ENCODE results near the gene PLXNC1.

DNA sequence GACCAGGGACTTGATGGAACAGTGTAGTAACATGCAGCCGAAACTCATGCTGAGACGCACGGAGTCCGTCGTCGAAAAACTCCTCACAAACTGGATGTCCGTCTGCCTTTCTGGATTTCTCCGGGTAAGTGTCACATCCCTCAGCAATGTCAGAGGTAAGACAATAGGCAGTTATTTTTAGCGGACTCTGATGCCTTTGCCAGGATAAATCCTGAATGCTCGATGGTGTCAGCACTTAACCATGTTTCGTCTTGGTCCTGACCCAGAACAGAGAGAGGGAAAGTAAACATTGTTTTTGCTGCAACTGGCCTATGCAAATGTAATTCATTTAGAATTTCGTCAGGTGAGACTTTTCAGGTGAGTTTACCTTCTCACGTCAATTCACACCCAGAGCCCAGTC, 112.3 kb downstream of the PLXNC1 start:
- no peak for TF ChIP-seq CTCF (conservative IDR thresholded peaks at IDR 0.05 in 1 of 2, IDR thresholded peaks at IDR 0.05 in 1 of 2; ENCODE audit: low read depth in 1 of 2, low read length in 2 of 2)
- TF ChIP-seq EZH2 (IDR thresholded peaks at IDR 0.05; ENCODE audit: low read length, missing control alignments), result no peak

Measured in fibroblast of lung (primary cell).